Spinal cord (tissue), 10 donors: ENCODE data around the gene RAI1. TPM values are rescaled to one million over a fixed set of nuclear protein-coding genes. Genes with fewer than 3 reads are reported as not detected.

Experiments used
- DNase-seq, 6 donors: peaks; one replicate each; pipeline versions ENCODE4 v3.0.0 to v3.0.0-alpha.2; 2013 to 2015; ENCODE audit warnings: low spot score in 6 of 6, low read depth in 4 of 6
- H3K27ac ChIP-seq: one replicate; pipeline ENCODE4 v1.5.1; 2013; ENCODE audit warnings: low read depth, low read length, control low read depth
- H3K27me3 ChIP-seq: one replicate; pipeline ENCODE4 v1.6.1; 2013; ENCODE audit warnings: low read length; ENCODE audit not compliant: control insufficient read depth, insufficient read depth
- H3K36me3 ChIP-seq: one replicate; pipeline ENCODE4 v1.6.1; 2013; ENCODE audit warnings: low read length; ENCODE audit not compliant: control insufficient read depth, insufficient read depth
- H3K4me1 ChIP-seq: one replicate; pipeline ENCODE4 v1.6.1; 2013; ENCODE audit warnings: low read length; ENCODE audit not compliant: control insufficient read depth, insufficient read depth
- H3K4me3 ChIP-seq: one replicate; pipeline ENCODE4 v1.5.1; 2013; ENCODE audit warnings: low read depth, low read length, control low read depth
- H3K9me3 ChIP-seq: one replicate; pipeline ENCODE4 v1.6.1; 2013; ENCODE audit warnings: low read length; ENCODE audit not compliant: control insufficient read depth, insufficient read depth
- WGBS: methylation state at CpG from one replicate; pipeline ENCODE4 v1.1.5; 2013; ENCODE audit warnings: missing lambda C conversion rate; ENCODE audit not compliant: insufficient coverage; 5-methylcytosine and 5-hydroxymethylcytosine counted together
- polyA plus RNA-seq, 2 donors: library from polyadenylated mRNA; unstranded; fragments of 120-200 nt; gene quantifications; one replicate each; pipeline ENCODE4 v1.2.1, GENCODE V29; 2013; ENCODE audit not compliant: insufficient read length in 2 of 2
- total RNA-seq, 2 donors: library from RNA; depleted of rRNA in 1 of 2; stranded (reverse); fragments of 120-200 nt in 1 of 2; fragments of >200 nt in 1 of 2; gene quantifications; one replicate each; pipeline versions ENCODE4 v1.2.3 to v1.2.4, GENCODE V29; 2013 to 2014
- donor health status: healthy.

RAI1 gene
- total and polyA plus RNA-seq, 4 donors, result 12.5 to 45.2 (median 25.3) TPM

DNA sequence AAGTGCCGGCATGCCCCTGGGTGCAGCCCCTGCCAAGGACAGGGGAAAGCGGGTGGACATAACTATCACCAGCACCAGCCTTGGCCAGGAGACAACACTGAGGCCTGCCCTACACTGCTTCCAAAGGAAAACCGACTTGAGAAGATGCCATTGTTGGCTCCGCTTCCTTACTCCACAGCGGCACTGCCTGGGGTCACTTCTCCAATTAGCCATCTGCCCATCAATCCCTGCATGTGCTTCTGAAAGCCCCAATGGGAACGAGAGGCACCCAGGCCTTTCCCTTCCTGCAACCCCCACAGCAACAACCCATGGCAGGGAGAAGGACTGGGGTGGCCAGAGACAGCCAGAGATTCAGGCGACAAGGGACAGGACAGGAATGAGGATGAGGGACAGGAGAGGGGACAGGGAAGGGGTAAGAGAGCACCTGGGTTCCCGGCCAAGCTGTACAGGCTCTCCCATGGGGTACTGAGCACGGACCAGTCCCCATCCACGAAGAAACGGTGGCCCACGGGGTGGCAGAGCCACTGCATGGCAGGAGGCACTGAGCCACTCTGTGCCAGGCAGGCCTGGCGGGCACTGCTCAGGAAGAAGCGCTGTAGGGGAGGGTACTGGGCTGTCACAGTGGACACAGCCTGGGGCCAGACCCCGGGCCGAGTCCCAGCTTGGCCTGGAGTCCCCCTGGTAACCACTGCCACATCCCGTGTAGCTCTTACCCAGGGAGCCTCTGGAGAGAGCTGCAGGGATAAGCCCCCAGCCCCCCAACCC is 134.4 kb downstream of the RAI1 start:
- WGBS, result 58% methylated on average over 13 of the region's 17 CpGs
- Histone ChIP-seq H3K4me1 (peaks cover 84% of the 10 kb centered on the region), H3K27ac (peak overlapping the region; percentile 40), H3K4me3 (no peak overlapping the region), H3K9me3 (no peaks in the 10 kb centered on the region), H3K27me3 (no peaks in the 10 kb centered on the region), H3K36me3 (peaks cover 93% of the 10 kb centered on the region)
- peak in 2 of 6 donors; percentile 47 to 76 for DNase-seq

DNA sequence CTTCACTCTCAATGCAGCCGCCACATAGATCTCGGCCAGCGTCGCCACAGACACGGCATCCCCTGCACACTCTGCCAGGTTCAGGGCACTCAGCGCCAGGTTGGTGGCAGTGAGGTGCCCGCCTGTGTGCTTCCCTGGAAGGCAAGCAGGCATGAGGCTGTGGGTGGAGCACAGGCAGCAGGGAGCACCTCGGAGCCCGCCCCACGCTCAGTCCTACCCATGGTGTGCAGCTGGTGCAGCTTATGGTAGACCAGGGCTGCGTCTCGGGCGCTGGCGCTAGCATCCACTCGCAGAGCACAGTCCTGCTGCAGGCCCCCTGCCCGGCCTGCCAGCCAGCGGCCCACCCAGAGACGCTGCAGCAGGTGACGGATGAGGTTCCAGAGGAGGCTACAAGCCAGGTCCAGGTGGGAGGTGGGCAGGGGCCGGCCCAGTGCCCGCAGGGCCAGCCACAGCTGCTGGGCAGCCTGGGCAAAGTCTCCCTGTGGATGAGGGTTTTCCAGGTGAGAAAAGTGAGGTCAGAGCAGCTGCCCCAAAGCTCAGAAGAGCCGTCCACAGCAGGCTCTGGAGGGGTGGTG is 135.1 kb downstream of the RAI1 start:
- Histone ChIP-seq H3K4me1 (peaks cover 85% of the 10 kb centered on the region), H3K36me3 (peaks cover 89% of the 10 kb centered on the region), H3K4me3 (no peak overlapping the region), H3K9me3 (no peaks in the 10 kb centered on the region), H3K27ac (no peak overlapping the region), H3K27me3 (no peaks in the 10 kb centered on the region)
- WGBS, result 65% methylated on average over 22 of the region's 22 CpGs
- DNase-seq, result peak in 1 of 6 donors; percentile 52

DNA sequence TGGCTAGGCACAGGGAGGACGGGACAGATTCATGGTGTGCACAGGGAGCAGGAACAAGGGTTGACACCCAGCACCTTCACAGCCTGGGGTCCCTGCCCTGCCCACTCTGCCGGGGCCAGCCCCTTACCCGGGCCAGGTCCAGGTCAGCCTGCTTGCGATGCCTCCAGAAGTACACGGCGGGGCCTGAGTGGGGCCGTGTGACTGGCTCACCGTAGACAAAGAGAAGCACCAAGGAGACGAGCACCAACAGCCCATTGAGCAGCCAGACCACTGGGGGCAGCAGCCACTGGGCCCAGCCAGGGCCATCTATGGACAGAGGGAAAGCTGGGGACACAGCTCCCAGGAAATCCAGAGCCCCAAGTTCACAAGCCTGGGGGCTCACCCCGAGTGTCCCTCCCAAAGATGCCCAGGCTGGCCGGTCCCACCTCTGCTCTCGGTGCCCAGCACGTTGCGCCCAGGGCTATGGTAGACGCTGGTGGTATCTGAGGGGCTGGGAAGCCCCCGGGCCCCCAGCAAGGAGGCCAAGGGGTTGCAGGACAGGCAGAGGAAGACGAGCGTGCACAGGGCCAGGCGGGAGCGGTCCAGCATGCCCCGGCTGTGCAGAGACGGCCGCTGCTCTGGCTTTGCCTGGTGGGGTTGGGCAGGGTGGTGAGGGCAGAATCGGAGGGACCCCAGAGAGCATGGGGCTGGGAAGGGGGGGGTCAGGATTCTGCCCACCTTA is 135.7 kb downstream of the RAI1 start:
- H3K9me3 ChIP-seq, result no peaks in the 10 kb centered on the region
- 82% methylated on average over 24 of the region's 24 CpGs for WGBS
- peaks cover 85% of the 10 kb centered on the region for H3K4me1 ChIP-seq
- H3K4me3 ChIP-seq, result no peak overlapping the region
- peaks cover 82% of the 10 kb centered on the region for H3K36me3 ChIP-seq
- H3K27me3 ChIP-seq, result no peaks in the 10 kb centered on the region
- DNase-seq, result no peak
- no peak overlapping the region for H3K27ac ChIP-seq

DNA sequence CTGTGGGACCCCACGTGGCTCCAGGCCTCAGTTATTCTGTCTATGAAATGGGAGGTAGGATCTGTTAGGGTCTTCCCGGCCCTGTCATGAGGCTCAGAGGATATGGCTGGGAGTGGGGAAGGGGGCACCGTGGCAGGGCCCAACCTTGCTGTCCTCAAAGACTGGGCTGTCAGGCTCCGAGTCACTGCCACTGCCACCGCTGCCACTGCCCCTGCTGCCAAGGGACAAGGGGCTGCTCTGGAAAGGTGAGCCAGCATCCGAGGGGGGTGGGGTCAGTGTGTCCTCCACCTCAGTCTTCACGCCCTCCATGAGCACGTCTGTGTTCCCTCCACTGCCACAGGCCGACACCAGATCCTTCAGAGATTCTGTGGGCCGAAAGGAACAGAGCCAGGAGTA is 136.3 kb downstream of the RAI1 start:
- no peak for DNase-seq
- Histone ChIP-seq H3K27me3 (no peaks in the 10 kb centered on the region), H3K4me1 (peaks cover 86% of the 10 kb centered on the region), H3K9me3 (no peaks in the 10 kb centered on the region), H3K36me3 (peaks cover 77% of the 10 kb centered on the region), H3K4me3 (no peak overlapping the region), H3K27ac (no peak overlapping the region)
- 86% methylated on average over 10 of the region's 10 CpGs for WGBS

DNA sequence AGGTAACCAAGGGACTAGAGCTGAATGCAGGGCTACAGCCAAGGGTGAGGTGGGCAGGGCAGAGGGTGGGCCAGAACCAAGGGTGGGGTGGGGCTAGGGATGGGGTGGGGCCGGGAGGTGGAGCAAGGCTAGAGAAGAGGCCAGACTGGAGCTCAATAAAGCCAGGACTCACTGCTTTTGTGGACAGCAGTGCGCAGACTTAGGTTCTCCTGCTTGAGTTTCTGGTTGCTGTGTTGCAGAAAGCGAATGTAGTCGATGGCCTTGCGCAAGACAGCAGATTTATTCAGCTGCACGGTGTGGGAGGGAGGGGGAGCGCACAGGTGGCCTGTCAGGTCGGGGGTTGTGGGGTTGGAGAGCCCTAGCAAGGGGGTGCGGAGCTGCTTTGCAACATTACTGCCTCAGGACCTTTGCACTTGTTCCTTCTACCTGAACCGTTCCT is 136.8 kb downstream of the RAI1 start:
- WGBS, result 74% methylated on average over 9 of the region's 10 CpGs
- H3K27ac ChIP-seq, result no peak overlapping the region
- H3K36me3 ChIP-seq, result peaks cover 71% of the 10 kb centered on the region
- no peaks in the 10 kb centered on the region for H3K27me3 ChIP-seq
- peaks cover 91% of the 10 kb centered on the region for H3K4me1 ChIP-seq
- H3K4me3 ChIP-seq, result no peak overlapping the region
- no peak for DNase-seq
- H3K9me3 ChIP-seq, result no peaks in the 10 kb centered on the region

- 53% methylated on average over 10 of the region's 12 CpGs for WGBS
- peaks cover 97% of the 10 kb centered on the region for H3K4me1 ChIP-seq
- no peak overlapping the region for H3K4me3 ChIP-seq
- no peaks in the 10 kb centered on the region for H3K27me3 ChIP-seq
- no peaks in the 10 kb centered on the region for H3K9me3 ChIP-seq
- H3K27ac ChIP-seq, result no peak overlapping the region
- H3K36me3 ChIP-seq, result peaks cover 61% of the 10 kb centered on the region
- DNase-seq, result no peak
Observed at GRCh38 chr17:17819111-17819510, 137.9 kb downstream of the RAI1 start.

- no peaks in the 10 kb centered on the region for H3K27me3 ChIP-seq
- DNase-seq, result peak in 2 of 6 donors; percentile 45 to 62
- no peaks in the 10 kb centered on the region for H3K9me3 ChIP-seq
- no peak overlapping the region for H3K27ac ChIP-seq
- peaks cover 97% of the 10 kb centered on the region for H3K4me1 ChIP-seq
- H3K4me3 ChIP-seq, result no peak overlapping the region
- H3K36me3 ChIP-seq, result peaks cover 58% of the 10 kb centered on the region
- WGBS, result 69% methylated on average over 12 of the region's 12 CpGs
Observed at GRCh38 chr17:17819561-17819995, 138.3 kb downstream of the RAI1 start.

DNA sequence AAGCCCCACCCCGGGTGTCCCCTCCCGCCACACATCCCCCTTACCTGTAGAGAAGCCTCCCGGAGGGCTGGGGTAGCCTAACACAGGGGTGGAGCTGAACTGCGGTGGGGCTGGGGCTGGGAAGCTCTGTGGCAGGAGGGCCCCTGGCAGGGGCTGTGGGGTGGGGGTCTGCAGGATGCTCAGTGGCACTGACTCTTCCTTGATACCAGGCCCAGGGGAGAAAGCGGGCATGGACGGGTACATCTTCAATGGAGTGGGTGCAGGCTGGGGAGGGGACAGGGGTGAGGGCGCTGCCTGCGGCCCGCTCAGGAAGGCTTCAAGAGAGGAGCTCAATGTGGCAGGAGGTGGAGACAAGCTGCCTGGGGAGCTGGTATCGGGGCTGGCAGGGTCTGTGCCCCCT is 138.8 kb downstream of the RAI1 start:
- no peaks in the 10 kb centered on the region for H3K9me3 ChIP-seq
- peaks cover 97% of the 10 kb centered on the region for H3K4me1 ChIP-seq
- no peaks in the 10 kb centered on the region for H3K27me3 ChIP-seq
- H3K36me3 ChIP-seq, result peaks cover 54% of the 10 kb centered on the region
- H3K4me3 ChIP-seq, result no peak overlapping the region
- 80% methylated on average over 8 of the region's 10 CpGs for WGBS
- H3K27ac ChIP-seq, result no peak overlapping the region
- DNase-seq, result no peak

GRCh38 chr17:17820463-17821158 is 139.4 kb downstream of the RAI1 start:
- 94% methylated on average over 5 of the region's 7 CpGs for WGBS
- no peak for DNase-seq
- Histone ChIP-seq H3K4me3 (no peak overlapping the region), H3K9me3 (no peaks in the 10 kb centered on the region), H3K4me1 (peaks cover 97% of the 10 kb centered on the region), H3K27me3 (no peaks in the 10 kb centered on the region), H3K36me3 (peaks cover 48% of the 10 kb centered on the region), H3K27ac (no peak overlapping the region)
